NCI-H345 (cell line): ENCODE measurements around the gene MRPL36.
A peak's percentile ranks its signal among the peaks of the same experiment; 100 is the strongest.
"Not testable (repeated sequence)": the region's sequence is repeated elsewhere in the genome, so short reads cannot be mapped to it uniquely, and the experiment has no call there.

Source experiments
- DNase-seq: peaks from one replicate; lab custom pipeline; 2025; lab: John Stamatoyannopoulos, UW

MRPL36 gene

DNA sequence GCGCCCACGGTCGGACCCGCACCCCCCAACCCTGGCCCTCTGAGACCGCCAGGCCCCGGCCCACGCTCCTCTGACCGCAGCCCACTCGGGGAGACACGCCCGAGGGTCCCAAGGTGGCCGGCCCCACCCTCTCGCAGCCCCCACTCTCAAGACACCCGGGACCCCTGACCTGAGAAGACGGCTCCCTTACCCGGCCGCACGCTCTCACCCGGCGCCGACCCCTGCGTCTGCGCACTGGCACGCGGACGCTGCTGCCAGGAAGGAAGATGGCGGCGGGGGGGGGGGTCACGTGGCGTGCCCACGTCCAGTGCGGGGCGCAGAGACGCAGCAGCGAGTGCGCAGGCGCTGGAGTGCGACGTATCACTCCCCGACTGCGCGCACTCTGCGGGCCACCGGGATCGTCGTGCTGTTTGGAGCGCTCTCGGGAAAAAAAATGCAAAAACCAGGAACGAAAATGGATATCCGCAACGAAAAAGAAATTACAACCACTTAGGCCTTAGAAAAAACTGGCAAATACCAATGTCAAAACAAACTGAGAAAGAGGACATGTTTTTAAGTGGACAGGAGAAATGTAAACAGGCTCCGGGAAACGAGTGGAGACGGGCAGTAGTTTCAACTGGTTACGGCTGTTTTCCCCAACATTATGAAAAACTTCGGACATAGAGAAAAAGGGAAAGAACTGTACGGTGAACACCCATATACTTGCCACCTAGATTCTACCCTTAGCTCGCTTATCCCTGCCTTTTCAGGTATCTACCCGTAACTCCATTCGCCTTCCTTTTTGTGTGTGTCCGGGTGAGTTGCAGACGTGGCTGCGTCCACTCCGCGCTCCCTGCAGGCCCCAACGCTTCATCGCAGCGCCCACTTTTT, at the start of gene MRPL36:
TSS of gene MRPL36 (minus strand) at position 236 of the 870 bp plus-strand sequence. CDS start 902 bp downstream, outside the sequence.
- peak; percentile 95 for DNase-seq

- DNase-seq = no peak
These were observed 48.0 kb upstream of the MRPL36 start for GRCh38 chr5:1847611-1848010.

DNA sequence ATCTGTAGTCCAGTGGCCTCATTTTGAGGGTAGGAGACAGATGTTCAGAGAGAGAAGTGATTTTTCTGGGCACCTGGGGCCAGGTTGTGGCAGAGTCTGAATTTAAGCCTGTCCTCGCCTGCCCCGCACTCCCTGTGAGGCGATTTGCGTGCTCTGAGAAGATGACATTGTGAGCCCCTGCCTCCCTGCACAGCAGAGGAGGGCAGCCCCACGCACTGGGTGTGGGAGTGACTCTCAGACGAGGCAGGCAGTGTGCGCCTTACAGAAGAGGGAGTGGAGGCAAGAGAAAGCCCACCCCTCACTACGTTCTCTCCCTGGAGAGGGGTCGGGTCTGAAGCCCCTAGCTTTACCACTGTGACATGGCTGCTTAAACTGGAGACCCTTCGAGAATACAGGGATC, 47.4 kb upstream of the MRPL36 start:
- DNase-seq = no peak

- DNase-seq = no peak
These were observed 46.9 kb upstream of the MRPL36 start for GRCh38 chr5:1846583-1846982.

- no peak for DNase-seq
These were observed 46.1 kb upstream of the MRPL36 start for GRCh38 chr5:1845696-1846095.

GRCh38 chr5:1844708-1845436, 45.2 kb upstream of the MRPL36 start:
- no peak for DNase-seq

GRCh38 chr5:1843761-1844160, 44.1 kb upstream of the MRPL36 start:
- DNase-seq = not testable (repeated sequence)

DNA sequence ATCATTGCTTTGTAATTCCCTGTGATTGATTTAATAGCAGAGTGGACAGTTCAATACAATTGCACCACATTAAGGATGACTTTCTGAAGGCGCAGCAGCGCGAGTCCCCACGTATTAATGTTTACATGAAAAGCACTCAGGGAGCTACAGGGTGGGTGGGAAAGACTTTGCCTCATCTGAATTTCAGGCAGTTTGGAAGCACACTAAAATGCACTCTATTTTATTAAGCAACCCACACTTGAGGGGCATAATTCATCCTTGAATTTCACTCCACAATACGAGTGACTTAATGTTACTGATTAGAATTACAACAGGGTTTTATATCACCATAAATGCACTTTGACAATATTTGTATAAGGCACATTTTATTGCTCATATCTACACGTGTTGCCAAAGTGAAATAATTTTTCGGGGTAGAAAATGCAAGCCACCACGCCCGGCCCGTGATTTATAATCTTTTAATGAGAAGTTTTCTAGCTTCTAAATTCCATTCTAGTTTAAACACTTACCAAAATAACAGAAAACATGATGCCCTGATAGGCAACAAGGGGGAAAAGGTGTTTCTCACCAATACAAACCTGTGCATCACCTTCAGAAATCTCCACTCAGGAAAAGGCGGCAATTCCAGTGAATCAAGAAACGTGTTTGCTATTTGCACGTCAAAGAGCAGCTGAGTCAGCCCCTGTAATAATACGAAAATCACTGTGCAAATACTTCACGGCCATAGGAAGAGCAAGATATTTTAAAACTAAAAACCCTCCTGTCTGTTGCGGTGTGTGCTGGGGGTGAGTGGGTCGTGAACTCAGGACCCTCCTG, 42.6 kb upstream of the MRPL36 start:
- no peak for DNase-seq

DNA sequence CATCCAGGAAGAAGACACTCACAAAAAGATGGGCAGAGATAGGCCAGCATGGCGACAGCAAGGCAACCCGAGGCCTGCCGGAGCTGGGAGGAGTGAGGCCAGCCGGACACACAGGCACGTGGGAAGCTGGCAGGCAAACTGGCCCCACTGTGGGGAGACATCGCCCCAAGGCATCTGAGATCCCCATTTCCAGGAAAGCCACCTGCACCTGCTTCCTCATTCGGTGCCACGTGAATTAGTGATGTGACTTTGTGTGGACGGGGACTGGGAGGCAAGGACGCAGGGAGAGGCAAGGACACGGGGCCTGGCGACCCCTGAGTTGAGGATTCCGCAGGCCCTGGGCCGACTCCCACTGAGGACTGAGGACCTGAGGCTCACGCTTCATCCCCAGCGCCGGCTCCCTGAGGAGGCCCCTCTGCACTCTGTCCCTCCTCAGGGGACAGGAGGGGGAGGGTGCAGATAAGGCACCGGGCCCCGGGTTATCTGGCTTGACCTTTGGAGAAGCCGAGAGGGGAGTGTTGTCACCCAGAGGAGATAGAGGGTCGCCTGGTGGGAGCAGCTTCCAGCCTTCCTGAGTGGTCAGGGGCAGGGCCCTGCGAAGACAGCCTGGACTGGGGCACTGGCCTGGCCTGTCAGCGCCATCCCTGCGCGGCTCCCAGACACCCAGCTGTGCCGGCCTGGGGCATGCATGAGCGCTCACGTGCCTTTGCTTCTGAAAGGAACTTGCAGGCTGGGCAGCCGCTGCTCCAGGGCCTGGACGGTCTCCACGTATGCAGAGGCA, 41.3 kb upstream of the MRPL36 start:
- DNase-seq = no peak

- DNase-seq = no peak
These were observed 40.5 kb upstream of the MRPL36 start for GRCh38 chr5:1840071-1840547.

GRCh38 chr5:1838013-1838412, 38.4 kb upstream of the MRPL36 start:
- no peak for DNase-seq

DNA sequence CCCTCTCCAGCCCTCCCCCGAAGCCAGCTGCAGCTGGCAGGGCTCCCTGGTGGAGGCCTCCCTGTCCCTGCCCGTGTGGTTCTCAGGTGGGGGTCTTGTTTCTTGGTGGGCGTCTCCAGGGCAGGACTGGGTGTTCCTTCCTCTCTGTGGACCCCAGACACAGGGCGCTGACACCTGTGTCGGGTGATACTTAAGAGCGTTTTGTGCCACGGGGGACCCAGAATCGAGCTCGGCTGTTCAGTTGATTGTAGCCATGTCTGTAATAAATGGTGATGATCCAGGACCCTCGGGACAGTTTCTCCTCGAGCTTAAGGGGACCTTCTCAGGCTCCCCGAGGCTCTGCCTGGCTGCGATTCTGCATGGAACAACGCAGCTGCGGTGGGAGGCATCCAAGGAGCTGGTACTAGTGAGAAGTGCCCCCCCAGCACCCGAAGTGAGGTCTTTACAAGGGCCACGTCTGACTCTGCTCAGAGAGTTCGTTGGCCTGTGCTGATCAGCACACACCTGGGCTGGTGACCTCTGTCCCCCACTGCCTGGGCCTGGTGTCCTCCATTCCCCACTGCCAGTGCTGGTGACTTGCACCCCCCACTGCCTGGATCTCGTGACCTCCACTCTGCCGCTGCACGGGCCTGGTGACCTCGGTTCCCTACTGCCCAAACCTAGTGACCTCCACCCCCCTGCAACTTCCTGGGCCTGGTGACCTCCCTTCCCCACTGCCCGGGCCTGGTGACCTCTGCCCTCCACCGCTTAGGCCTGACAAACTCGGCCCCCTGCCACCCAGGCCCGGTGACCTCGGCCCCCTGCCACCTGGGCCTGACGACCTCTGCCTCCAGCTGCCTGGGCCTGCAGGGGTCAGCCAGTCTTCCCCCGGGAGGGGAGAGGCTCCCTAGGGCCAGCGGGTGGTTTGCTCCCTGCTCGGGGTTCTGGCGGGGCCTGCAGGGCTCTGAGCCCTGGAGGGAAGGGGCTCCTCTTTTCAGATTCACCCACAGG, 37.5 kb upstream of the MRPL36 start:
- no peak for DNase-seq

DNA sequence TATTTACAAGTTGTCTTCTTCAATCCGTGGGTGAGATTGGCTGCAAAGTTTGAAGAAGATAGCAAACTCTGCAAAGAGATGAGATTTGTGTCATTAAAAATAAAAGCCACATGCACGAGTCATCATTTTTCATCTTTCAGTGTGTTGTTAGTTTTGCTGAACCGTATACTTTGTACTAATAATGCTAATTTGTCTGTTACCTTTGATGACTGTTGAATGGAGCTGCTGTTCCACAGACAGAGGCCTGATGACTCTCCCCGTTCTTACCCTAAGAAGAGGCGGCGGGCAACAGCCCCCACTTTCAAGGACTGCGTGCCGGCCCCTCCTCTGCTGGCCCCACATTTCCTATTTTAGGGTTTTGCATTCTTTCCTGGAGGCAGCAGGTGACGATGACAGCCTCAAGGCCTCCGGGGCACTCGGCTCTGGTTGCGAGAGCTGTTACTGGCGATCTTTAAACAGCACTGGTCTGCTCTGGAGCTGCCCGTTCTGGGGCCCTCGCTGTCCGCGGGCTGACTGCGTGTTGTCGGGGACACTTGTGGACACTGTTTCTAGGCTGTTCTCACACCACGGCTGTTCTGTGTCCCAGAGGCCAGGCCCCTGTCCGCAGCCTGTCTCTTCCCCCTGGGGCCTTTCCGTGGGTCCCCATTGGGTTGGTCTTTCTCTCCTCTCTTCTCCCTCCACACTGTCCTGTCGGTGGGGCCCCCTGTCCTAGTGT, 36.7 kb upstream of the MRPL36 start:
- DNase-seq = no peak

DNA sequence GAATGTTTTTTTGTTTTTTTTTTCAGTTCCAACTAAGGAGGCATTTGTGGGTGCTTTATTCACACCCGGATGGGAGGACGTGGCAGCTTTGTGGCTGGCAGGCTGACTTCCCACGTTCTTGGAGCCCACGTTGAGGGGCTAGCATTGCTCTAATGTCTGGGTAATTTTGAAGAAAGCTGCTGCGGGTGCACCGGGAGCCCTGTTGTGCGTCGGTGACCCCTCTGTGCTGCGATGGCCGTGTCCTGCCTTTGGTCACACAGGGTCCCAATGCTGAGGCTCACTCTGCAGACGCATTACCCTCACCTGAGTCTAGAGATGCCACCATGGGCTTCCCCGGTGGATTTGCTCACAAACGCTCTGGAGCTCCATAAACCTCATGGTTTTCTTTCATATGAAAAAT, 35.8 kb upstream of the MRPL36 start:
- no peak for DNase-seq

- no peak for DNase-seq
These were observed 35.2 kb upstream of the MRPL36 start for GRCh38 chr5:1834721-1835429.

DNA sequence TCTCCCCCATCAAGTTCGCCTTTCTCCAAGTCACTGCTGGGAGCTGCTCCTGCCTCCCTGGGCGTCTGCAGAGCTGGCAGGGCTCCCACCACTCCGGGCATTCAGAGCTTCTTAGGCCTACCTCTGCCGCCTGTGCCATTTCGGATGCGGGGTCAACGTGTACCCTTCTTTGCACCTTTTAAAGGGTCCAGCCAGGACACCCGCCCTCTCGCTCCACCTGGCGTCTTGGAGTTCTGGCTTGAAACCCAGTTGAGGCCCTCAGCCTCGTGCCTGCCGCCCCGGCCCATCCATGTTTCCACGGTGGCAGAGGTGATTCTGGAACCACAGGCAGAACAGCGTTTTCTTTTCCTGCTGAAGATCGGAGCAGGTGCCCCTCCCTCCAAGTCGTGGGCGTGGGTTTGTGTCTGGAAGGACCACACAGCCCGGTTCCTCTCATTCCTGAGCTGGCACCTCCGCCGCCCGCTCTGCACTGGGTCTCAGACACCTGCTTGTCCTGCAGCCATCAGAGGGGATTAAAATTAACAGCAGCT, 34.5 kb upstream of the MRPL36 start:
- no peak for DNase-seq

DNA sequence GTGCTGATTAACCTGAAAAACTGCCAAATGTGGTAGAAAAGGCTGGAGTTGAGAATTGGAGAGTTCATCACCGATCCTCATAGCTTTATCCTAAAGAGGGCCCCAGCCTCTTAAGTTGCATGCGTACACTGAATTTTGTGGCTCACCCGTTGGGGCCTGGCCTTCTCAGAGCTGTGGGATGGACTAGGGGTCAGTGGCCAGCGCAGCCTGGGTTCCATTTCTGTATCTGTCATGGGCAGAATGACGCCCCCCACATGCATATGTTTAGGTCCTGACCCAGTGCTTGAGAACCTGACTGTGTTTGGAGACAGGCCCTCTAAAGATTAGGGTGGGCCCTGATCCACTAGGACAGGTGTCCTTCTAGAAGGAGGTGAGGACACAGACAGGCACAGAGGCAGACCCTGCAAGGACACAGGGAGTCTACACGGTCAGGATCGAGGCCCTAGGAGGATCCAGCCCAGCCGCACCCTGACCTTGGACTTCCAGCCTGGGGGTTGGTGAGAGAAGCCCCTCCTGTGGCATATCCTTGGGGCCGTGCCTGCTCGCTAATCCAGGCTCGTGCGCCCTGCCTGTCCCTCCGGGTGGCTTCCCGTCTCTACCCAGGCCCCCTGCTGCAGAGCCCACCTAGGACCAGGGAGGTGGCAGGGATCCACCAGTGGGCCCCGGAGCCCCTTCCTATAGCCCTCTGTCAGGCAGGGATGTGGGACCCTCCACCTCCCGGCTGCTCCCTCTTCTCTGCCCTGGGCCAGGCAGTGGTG, 33.8 kb upstream of the MRPL36 start:
- no peak for DNase-seq
